GM12875 (cell line): ENCODE results near the gene OGFR.

Source experiments
- H3K4me3 ChIP-seq: one replicate; pipeline ENCODE4 v1.5.1; 2011; ENCODE audit warnings: low read depth, low read length, control low read depth
- CTCF ChIP-seq: IDR thresholded peaks from 2 replicates; pipeline ENCODE4 v1.5.1; 2011; ENCODE audit warnings: low read depth, mild to moderate bottlenecking, control low read depth, inconsistent platforms, low read length, moderate library complexity, borderline replicate concordance; ENCODE audit not compliant: insufficient read depth

The OGFR gene

GRCh38 chr20:62806383-62807050 is 1.9 kb downstream of the OGFR start:
- no peak for TF ChIP-seq CTCF
- H3K4me3 ChIP-seq: no peak overlapping the region

GRCh38 chr20:62807444-62808210 is 3.0 kb downstream of the OGFR start:
- no peak for TF ChIP-seq CTCF

DNA sequence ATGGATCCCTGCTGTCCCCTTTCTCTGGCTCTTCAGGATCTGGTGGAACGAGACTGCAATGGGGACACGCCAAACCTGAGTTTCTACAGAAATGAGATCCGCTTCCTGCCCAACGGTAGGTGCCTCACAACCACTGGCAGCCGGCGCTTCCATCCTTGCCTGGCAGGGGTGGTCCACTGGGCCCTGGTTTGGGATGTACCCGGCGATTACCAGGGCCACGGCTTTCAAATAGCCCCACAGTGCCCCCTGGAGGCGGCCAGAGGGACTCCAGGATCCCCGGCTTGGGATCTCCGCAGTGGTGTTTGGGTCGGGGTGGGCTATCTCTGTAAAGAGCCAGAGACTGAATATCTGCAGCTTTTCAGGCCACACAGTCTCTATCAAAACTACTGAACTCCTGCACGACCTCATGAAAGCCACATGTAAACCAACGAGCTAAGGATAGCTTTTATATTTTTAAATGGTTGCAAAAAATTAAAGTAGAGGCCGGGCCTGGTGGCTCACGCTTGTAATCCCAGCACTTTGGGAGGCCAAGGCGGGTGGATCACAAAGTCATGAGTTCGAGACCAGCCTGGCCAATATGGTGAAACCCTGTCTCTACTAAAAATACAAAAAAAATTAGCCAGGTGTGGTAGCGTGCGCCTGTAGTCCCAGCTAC is 3.7 kb downstream of the OGFR start:
- no peak overlapping the region for H3K4me3 ChIP-seq
- TF ChIP-seq CTCF: peak; percentile 85

More at GRCh38 chr20:62807444-62808210, 3.0 kb downstream of the OGFR start:
- no peak overlapping the region for H3K4me3 ChIP-seq

DNA sequence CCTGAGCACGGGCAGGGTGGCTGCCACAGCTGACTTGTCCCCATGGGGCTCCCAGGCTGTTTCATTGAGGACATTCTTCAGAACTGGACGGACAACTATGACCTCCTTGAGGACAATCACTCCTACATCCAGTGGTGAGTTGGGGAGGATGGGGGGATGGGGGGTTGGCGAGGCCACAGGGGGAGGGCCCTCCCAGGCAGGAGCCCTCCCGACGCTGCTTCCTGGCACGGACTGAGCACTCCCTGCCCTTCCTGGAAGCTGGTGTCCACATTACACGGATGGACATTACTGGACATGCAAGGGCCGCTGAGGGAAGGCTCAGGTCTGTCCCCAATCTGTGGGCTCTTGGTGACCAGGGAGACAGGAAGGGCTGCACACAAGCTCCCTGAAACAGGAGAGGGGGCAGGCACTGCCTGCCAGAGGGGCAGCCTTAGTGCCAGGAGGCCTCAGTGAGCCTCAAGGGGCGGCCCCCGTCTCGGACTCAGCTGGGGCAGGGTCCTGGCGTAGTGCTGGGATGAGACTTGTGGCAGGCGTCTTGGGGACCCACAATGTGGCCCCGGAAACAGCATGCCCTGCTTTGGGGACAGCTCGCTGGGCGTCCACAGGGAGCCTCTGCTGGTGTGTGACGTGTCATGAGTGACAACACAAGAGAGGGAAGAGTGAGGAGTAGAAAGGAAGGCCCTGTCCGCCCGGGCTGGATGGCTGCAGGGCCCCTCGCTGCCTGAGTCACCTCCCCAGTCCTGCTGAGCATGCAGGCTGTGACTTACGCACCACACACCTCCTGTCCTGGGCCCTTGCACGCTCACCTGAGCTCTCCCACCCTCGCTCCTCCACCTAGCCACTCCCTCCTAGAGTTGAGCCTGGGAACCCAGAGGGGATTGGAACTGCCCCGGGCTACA is 5.1 kb downstream of the OGFR start:
- H3K4me3 ChIP-seq: no peak overlapping the region
- no peak for TF ChIP-seq CTCF

GRCh38 chr20:62811320-62811719 is 6.7 kb downstream of the OGFR start:
- TF ChIP-seq CTCF: no peak
- no peak overlapping the region for H3K4me3 ChIP-seq

GRCh38 chr20:62811720-62812119 is 7.1 kb downstream of the OGFR start:
- H3K4me3 ChIP-seq: no peak overlapping the region
- TF ChIP-seq CTCF: no peak
